WTC11 (cell line): Measurements from ENCODE around the gene IRX1. TPM values are rescaled to one million over a fixed set of nuclear protein-coding genes. Genes with fewer than 3 reads are reported as not detected.

Experiments
- ATAC-seq: fragments of 200-7000 bp; cut with Tn5 transposase; 2 replicates; pipeline ENCODE4 v1.10.0; 2021; ENCODE audit warnings: mild to moderate bottlenecking, moderate library complexity
- CTCF ChIA-PET: fragments of 300-600 bp; sonication (Branson Sonifier 250); formaldehyde crosslinking; loops from one replicate; lab custom pipeline; 2021; ENCODE audit warnings: antibody characterized with exemption; lab: Charles Lee
- POLR2A ChIA-PET: fragments of 350-600 bp; sonication (Branson Sonifier 250); formaldehyde crosslinking; loops from one replicate; lab custom pipeline; 2021; ENCODE audit warnings: antibody characterized with exemption; lab: Charles Lee
- DNase-seq: peaks from one replicate; pipeline ENCODE4 v3.0.0; 2021; ENCODE audit warnings: low spot score
- H3K27ac Mint-ChIP-seq: 2 replicates; pipeline ENCODE4 v1.8.0; 2021; ENCODE audit warnings: mixed read lengths
- H3K27me3 Mint-ChIP-seq: 2 replicates; pipeline ENCODE4 v1.8.0; 2021; ENCODE audit warnings: low read depth, mild to moderate bottlenecking, moderate library complexity, mixed read lengths
- H3K36me3 Mint-ChIP-seq: 2 replicates; pipeline ENCODE4 v1.8.0; 2021; ENCODE audit warnings: mixed read lengths
- H3K4me1 Mint-ChIP-seq: 2 replicates; pipeline ENCODE4 v1.8.0; 2022; ENCODE audit warnings: mixed read lengths
- H3K4me3 Mint-ChIP-seq: 2 replicates; pipeline ENCODE4 v1.8.0; 2021; ENCODE audit warnings: mild to moderate bottlenecking, moderate library complexity, mixed read lengths
- H3K9me3 Mint-ChIP-seq: 2 replicates; pipeline ENCODE4 v1.8.0; 2021; ENCODE audit warnings: mixed read lengths
- CBFB ChIP-seq: sonication (generic); formaldehyde crosslinking; IDR thresholded peaks from 2 replicates; pipeline ENCODE4 v1.8.1; 2022; ENCODE audit warnings: mild to moderate bottlenecking, low read depth, missing genetic modification reagents
- CTCF ChIP-seq: fragments of 200-600 bp; IDR thresholded peaks from 2 replicates; pipeline ENCODE4 v1.8.0; 2022; ENCODE audit warnings: antibody characterized with exemption
- KAT7 ChIP-seq: sonication (generic); formaldehyde crosslinking; IDR thresholded peaks from 2 replicates; pipeline ENCODE4 v1.8.1; 2023; ENCODE audit warnings: missing genetic modification reagents, mild to moderate bottlenecking, borderline replicate concordance
- MAX ChIP-seq: sonication (generic); formaldehyde crosslinking; IDR thresholded peaks from 2 replicates; pipeline ENCODE4 v1.8.0; 2022; ENCODE audit warnings: mild to moderate bottlenecking, missing genetic modification reagents
- NFATC4 ChIP-seq: fragments of 250-450 bp; sonication (Bioruptor Pico); IDR thresholded peaks from 2 replicates; pipeline ENCODE4 v1.9.0; 2021; ENCODE audit warnings: mild to moderate bottlenecking
- NR3C1 ChIP-seq: sonication (generic); formaldehyde crosslinking; conservative IDR thresholded peaks from 2 replicates; pipeline ENCODE4 v1.8.1; 2023; ENCODE audit warnings: low read depth, mild to moderate bottlenecking, missing genetic modification reagents
- RORB ChIP-seq: fragments of 250-450 bp; sonication (Bioruptor Pico); IDR thresholded peaks from 2 replicates; pipeline ENCODE4 v1.9.0; 2021; ENCODE audit warnings: mild to moderate bottlenecking
- TEAD1 ChIP-seq: sonication (generic); formaldehyde crosslinking; IDR thresholded peaks from 2 replicates; pipeline ENCODE4 v1.8.0; 2022; ENCODE audit warnings: mild to moderate bottlenecking, missing genetic modification reagents
- TP53 ChIP-seq: sonication (generic); formaldehyde crosslinking; IDR thresholded peaks from 2 replicates; pipeline ENCODE4 v1.8.1; 2023; ENCODE audit warnings: mild to moderate bottlenecking, missing genetic modification reagents
- ZBTB21 ChIP-seq: sonication (generic); formaldehyde crosslinking; IDR thresholded peaks from 2 replicates; pipeline ENCODE4 v1.8.1; 2023; ENCODE audit warnings: mild to moderate bottlenecking, missing genetic modification reagents, borderline replicate concordance
- ZNF263 ChIP-seq: sonication (generic); formaldehyde crosslinking; IDR thresholded peaks from 2 replicates; pipeline ENCODE4 v1.8.1; 2022; ENCODE audit warnings: low read depth, mild to moderate bottlenecking, moderate library complexity, missing genetic modification reagents
- ZNF281 ChIP-seq: sonication (generic); formaldehyde crosslinking; IDR thresholded peaks from 2 replicates; pipeline ENCODE4 v1.8.0; 2023; ENCODE audit warnings: mild to moderate bottlenecking, missing genetic modification reagents
- ZNF532 ChIP-seq: fragments of 250-450 bp; sonication (Bioruptor Pico); IDR thresholded peaks from 2 replicates; pipeline ENCODE4 v1.9.0; 2021; ENCODE audit warnings: mild to moderate bottlenecking, borderline replicate concordance
- total RNA-seq: library from RNA; stranded (reverse); gene quantifications from 3 replicates; pipeline ENCODE4 v1.2.3, GENCODE V29; 2021

IRX1 gene
- total RNA-seq, 1 experiment from 2014 or later, result 21.0 TPM

GRCh38 chr5:3613726-3614125, 18.1 kb downstream of the IRX1 start:
- DNase-seq (no peak), ATAC-seq (no peak)
- no peak overlapping the region for H3K27ac Mint-ChIP-seq
- no peaks in the 10 kb centered on the region; the same call in none of the 2 replicates for H3K27me3 Mint-ChIP-seq
- H3K4me3 Mint-ChIP-seq, result no peak overlapping the region
- H3K4me1 Mint-ChIP-seq, result peaks cover 25% of the 10 kb centered on the region
- peaks cover 18% of the 10 kb centered on the region for H3K36me3 Mint-ChIP-seq
- ChIA-PET CTCF (no interaction called here), POLR2A (no interaction called here)
- no peak for TF ChIP-seq NFATC4 (CRISPR knock-in tag)
- TF ChIP-seq ZNF532 (CRISPR knock-in tag), result no peak
- TF ChIP-seq, all 79 proteins: peak for 0
- H3K9me3 Mint-ChIP-seq, result no peaks in the 10 kb centered on the region

GRCh38 chr5:3615217-3615616, 19.6 kb downstream of the IRX1 start:
- H3K27me3 Mint-ChIP-seq, result no peaks in the 10 kb centered on the region
- DNase-seq (no peak), ATAC-seq (no peak)
- H3K4me3 Mint-ChIP-seq, result no peak overlapping the region
- ChIA-PET CTCF (no interaction called here), POLR2A (no interaction called here)
- no peak overlapping the region for H3K27ac Mint-ChIP-seq
- TF ChIP-seq KAT7 (CRISPR knock-in tag) (no peak), ZNF263 (CRISPR knock-in tag) (no peak), RORB (no peak), TP53 (CRISPR knock-in tag) (no peak), ZNF281 (CRISPR knock-in tag) (no peak), TEAD1 (CRISPR knock-in tag) (no peak), ZBTB21 (CRISPR knock-in tag) (no peak)
- no peaks in the 10 kb centered on the region for H3K9me3 Mint-ChIP-seq
- peaks cover 14% of the 10 kb centered on the region for H3K4me1 Mint-ChIP-seq
- H3K36me3 Mint-ChIP-seq, result peaks cover 18% of the 10 kb centered on the region

- CTCF ChIA-PET, result no interaction called here
- Mint-ChIP-seq H3K36me3 (peaks cover 18% of the 10 kb centered on the region), H3K4me3 (no peak overlapping the region), H3K4me1 (peaks cover 8% of the 10 kb centered on the region; the same call in 1 of the 2 replicates), H3K27ac (no peak overlapping the region), H3K27me3 (no peaks in the 10 kb centered on the region), H3K9me3 (no peaks in the 10 kb centered on the region)
- ATAC-seq, result no peak
- POLR2A ChIA-PET, result no interaction called here
- TF ChIP-seq CBFB (CRISPR knock-in tag) (no peak), MAX (CRISPR knock-in tag) (no peak), TEAD1 (CRISPR knock-in tag) (no peak), NR3C1 (CRISPR knock-in tag) (no peak), CTCF (no peak)
- no peak for DNase-seq
Measured at GRCh38 chr5:3615829-3616228, 20.2 kb downstream of the IRX1 start.
